Nephron (organoid): ENCODE data around the gene KMT2B.

Experiments used
- H3K27ac Mint-ChIP-seq, 3 experiments: 2 replicates each; pipeline ENCODE4 v1.8.0; 2020; ENCODE audit warnings: mixed read lengths in 3 of 3, mild to moderate bottlenecking in 2 of 3, moderate library complexity in 1 of 3
- H3K27me3 Mint-ChIP-seq: 2 replicates; pipeline ENCODE4 v1.8.0; 2021; ENCODE audit warnings: low read depth, mild to moderate bottlenecking, moderate library complexity, mixed read lengths
- H3K36me3 Mint-ChIP-seq: 2 replicates; pipeline ENCODE4 v1.8.0; 2020; ENCODE audit warnings: low read depth, mixed read lengths
- H3K4me1 Mint-ChIP-seq: 2 replicates; pipeline ENCODE4 v1.8.0; 2020; ENCODE audit warnings: mixed read lengths
- H3K4me3 Mint-ChIP-seq, 3 experiments: 2 replicates each; pipeline ENCODE4 v1.8.0; 2020; ENCODE audit warnings: mild to moderate bottlenecking in 3 of 3, mixed read lengths in 3 of 3, moderate library complexity in 2 of 3
- H3K9me3 Mint-ChIP-seq: 2 replicates; pipeline ENCODE4 v1.8.0; 2020; ENCODE audit warnings: mixed read lengths
- TF ChIP-seq, protein P1 (sequence below), 3 experiments: fragments of 200-600 bp; sonication (generic); IDR thresholded peaks; one replicate each; pipeline ENCODE4 v1.5.0; 2021; ENCODE audit warnings: antibody characterized with exemption in 3 of 3; ENCODE audit not compliant: unreplicated experiment in 3 of 3

The KMT2B gene

DNA sequence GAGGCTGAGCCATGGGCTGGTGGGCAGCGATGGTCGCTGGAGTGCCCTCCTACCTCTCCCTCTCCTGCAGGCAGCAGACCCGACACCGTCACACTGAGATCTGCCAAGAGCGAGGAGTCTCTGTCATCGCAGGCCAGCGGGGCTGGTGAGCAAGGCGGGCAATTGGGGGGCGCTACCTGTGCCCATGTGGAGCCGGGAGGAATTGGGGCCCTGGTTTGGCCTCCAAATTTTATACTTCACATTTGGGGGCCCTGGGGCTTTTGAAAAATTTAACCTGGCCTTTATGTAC lies 67.5 kb downstream of the KMT2B start:
- no peaks in the 10 kb centered on the region for H3K9me3 Mint-ChIP-seq
- no peaks in the 10 kb centered on the region for H3K4me1 Mint-ChIP-seq
- peaks cover 22% of the 10 kb centered on the region for H3K36me3 Mint-ChIP-seq
- H3K27me3 Mint-ChIP-seq: peaks cover 6% of the 10 kb centered on the region
- H3K4me3 Mint-ChIP-seq: no peak overlapping the region
- H3K27ac Mint-ChIP-seq: no peak overlapping the region
- TF ChIP-seq, protein P1, sequence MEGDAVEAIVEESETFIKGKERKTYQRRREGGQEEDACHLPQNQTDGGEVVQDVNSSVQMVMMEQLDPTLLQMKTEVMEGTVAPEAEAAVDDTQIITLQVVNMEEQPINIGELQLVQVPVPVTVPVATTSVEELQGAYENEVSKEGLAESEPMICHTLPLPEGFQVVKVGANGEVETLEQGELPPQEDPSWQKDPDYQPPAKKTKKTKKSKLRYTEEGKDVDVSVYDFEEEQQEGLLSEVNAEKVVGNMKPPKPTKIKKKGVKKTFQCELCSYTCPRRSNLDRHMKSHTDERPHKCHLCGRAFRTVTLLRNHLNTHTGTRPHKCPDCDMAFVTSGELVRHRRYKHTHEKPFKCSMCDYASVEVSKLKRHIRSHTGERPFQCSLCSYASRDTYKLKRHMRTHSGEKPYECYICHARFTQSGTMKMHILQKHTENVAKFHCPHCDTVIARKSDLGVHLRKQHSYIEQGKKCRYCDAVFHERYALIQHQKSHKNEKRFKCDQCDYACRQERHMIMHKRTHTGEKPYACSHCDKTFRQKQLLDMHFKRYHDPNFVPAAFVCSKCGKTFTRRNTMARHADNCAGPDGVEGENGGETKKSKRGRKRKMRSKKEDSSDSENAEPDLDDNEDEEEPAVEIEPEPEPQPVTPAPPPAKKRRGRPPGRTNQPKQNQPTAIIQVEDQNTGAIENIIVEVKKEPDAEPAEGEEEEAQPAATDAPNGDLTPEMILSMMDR (IDR thresholded peaks at IDR 0.05; ENCODE audit: unreplicated experiment in 3 of 3): no peak

DNA sequence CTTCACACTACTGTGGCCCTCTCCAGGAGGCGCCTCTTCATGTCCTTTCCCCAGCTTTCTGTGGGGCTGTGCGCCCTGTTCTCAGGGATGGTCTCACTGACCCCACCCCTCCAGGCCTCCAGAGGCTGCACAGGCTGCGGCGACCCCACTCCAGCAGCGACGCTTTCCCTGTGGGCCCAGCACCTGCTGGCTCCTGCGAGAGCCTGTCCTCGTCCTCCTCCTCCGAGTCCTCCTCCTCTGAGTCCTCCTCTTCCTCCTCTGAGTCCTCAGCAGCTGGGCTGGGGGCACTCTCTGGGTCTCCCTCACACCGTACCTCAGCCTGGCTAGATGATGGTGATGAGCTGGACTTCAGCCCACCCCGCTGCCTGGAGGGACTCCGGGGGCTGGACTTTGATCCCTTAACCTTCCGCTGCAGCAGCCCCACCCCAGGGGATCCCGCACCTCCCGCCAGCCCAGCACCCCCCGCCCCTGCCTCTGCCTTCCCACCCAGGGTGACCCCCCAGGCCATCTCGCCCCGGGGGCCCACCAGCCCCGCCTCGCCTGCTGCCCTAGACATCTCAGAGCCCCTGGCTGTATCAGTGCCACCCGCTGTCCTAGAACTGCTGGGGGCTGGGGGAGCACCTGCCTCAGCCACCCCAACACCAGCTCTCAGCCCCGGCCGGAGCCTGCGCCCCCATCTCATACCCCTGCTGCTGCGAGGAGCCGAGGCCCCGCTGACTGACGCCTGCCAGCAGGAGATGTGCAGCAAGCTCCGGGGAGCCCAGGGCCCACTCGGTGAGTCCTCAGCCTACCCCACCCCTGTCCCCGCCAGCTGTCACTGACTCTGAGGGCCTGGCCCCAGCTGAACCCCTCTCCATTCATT lies 68.7 kb downstream of the KMT2B start:
- Mint-ChIP-seq H3K27me3 (peaks cover 6% of the 10 kb centered on the region), H3K9me3 (no peaks in the 10 kb centered on the region), H3K36me3 (peaks cover 18% of the 10 kb centered on the region), H3K4me1 (no peaks in the 10 kb centered on the region), H3K4me3 (no peak overlapping the region), H3K27ac (peak overlapping the region in 1 of 3 experiments; percentile 52)
- TF ChIP-seq, protein P1 (IDR thresholded peaks at IDR 0.05; ENCODE audit: unreplicated experiment in 3 of 3): no peak

DNA sequence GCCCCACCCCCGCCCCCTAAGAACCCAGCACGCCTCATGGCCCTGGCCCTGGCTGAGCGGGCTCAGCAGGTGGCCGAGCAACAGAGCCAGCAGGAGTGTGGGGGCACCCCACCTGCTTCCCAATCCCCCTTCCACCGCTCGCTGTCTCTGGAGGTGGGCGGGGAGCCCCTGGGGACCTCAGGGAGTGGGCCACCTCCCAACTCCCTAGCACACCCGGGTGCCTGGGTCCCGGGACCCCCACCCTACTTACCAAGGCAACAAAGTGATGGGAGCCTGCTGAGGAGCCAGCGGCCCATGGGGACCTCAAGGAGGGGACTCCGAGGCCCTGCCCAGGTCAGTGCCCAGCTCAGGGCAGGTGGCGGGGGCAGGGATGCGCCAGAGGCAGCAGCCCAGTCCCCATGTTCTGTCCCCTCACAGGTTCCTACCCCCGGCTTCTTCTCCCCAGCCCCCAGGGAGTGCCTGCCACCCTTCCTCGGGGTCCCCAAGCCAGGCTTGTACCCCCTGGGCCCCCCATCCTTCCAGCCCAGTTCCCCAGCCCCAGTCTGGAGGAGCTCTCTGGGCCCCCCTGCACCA lies 69.5 kb downstream of the KMT2B start:
- Mint-ChIP-seq H3K27me3 (peaks cover 6% of the 10 kb centered on the region), H3K36me3 (peaks cover 15% of the 10 kb centered on the region), H3K4me1 (no peaks in the 10 kb centered on the region), H3K4me3 (no peak overlapping the region), H3K9me3 (no peaks in the 10 kb centered on the region), H3K27ac (no peak overlapping the region)
- TF ChIP-seq, protein P1 (IDR thresholded peaks at IDR 0.05; ENCODE audit: unreplicated experiment in 3 of 3): no peak
